Dermis microvascular lymphatic vessel endothelial cell (primary cell): ENCODE measurements around the gene S100A6. TPM values are rescaled to one million over a fixed set of nuclear protein-coding genes. Genes with fewer than 3 reads are reported as not detected.
A peak's percentile ranks its signal among the peaks of the same experiment; 100 is the strongest.
"Not testable (repeated sequence)": the region's sequence is repeated elsewhere in the genome, so short reads cannot be mapped to it uniquely, and the experiment has no call there.

ENCODE experiments used
- DNase-seq, 2 donors: peaks; one replicate each; pipeline versions ENCODE4 v3.0.0 to v3.0.0-alpha.2; 2010; ENCODE audit warnings: low read depth in 2 of 2
- total RNA-seq: library from RNA; depleted of rRNA; stranded (reverse); fragments of >200 nt; gene quantifications from 2 replicates; pipeline ENCODE4 v1.2.1, GENCODE V29; 2014

Gene S100A6
- total RNA-seq: 377 and 1,309 TPM in 2 replicates

DNA sequence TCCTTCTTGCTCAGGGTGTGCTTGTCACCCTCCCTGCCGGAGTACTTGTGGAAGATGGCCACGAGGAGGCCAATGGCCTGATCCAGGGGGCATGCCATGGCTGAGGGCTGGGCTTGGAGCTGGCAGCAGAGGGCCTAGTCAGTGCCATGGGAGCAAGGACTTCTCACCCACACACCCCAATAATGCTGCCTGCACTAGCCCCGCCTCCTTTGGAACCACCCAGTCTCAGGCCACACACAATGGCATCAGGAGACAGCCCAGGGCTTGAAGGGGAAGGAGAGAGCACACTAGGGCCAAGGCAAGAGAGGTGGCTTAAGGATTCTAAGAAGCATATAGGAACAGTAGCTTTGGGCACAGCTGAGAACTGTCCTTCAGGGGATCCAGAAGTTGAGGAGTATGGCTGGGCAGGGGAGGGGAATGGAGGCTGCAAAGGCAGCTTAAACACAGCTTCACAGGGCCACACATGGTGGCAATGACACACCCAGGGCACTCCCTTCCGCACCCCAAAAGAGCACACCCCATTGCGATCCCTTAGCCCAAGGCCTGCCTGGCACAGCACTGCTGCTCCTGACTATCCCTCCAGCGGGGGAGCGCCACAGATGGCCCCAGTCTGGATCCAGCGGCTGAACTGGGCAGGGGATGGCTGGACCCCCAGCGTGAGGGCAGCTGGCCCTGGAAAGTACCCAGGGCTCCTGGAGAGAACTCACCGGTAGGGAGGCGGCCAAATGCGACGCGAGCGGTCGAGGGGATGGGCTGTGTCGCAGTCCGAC lies at the start of gene S100A6:
Gene S100A6, minus strand, starts transcription at position 750 of the 770 bp plus-strand sequence. Its CDS starts 652 bp downstream, at position 98.
- DNase-seq: peak in 1 of 2 donors; percentile 49

DNA sequence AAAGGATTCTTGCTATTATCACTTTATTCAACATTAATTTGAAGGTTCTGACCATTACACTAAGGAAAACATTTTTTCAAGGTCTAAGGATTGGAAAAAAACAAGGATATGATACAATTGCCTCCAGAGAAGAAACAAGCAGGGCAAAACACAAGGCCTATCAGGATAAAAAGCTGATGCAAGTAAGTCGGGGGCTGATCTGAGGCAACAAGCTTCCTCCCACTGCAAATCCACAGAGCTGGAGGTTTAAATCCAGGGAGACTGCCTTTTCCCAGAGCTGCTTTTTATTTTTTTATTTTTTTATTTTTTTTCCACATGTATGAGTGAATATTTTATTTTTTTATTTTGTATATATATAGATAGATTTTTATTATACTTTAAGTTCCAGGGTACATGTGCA lies 49.2 kb upstream of the S100A6 start:
- DNase-seq: no peak

- DNase-seq: no peak
Measured at GRCh38 chr1:153583976-153584375, 48.2 kb upstream of the S100A6 start.

DNA sequence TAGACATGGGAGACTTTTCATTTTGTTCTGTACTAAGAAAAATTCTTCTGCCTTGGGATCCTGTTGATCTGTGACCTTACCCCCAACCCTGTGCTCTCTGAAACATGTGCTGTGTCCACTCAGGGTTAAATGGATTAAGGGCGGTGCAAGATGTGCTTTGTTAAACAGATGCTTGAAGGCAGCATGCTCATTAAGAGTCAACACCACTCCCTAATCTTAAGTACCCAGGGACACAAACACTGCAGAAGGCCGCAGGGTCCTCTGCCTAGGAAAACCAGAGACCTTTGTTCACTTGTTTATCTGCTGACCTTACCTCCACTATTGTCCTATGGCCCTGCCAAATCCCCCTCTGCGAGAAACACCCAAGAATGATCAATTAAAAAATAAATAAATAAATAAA lies 47.7 kb upstream of the S100A6 start:
- DNase-seq: not testable (repeated sequence)

DNA sequence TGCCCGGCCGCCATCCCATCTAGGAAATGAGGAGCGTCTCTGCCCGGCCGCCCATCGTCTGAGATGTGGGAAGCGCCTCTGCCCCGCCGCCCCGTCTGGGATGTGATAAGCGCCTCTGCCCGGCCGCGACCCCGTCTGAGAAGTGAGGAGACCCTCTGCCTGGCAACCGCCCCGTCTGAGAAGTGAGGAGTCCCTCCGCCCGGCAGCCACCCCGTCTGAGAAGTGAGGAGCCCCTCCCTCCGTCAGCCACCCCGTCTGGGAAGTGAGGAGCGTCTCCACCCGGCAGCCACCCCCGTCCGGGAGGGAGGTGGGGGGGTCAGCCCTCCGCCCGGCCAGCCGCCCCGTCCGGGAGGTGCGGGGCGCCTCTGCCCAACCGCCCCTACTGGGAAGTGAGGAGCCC lies 47.0 kb upstream of the S100A6 start:
- DNase-seq: not testable (repeated sequence)

GRCh38 chr1:153578936-153579335 lies 43.1 kb upstream of the S100A6 start:
- DNase-seq: no peak

DNA sequence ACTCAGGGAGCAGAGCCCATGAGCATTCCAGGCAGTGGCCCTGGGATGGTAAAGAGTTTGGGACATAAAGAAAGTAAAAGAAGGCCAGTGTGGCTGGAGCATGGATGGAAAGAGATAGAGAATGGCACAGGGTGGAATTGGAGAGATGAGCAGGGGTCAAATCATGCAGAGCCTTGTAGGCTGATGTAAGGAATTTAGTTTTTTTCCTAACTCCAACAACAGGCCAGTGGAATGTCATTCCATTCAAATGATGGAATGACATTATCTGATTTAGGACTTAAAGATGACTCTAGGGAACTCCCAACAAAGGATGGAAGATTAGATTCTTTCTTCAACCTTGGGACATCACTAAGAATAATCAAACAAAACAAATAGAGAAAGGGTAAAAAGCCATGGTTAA lies 42.7 kb upstream of the S100A6 start:
- DNase-seq: no peak

GRCh38 chr1:153577624-153578051 lies 41.8 kb upstream of the S100A6 start:
- DNase-seq: no peak

DNA sequence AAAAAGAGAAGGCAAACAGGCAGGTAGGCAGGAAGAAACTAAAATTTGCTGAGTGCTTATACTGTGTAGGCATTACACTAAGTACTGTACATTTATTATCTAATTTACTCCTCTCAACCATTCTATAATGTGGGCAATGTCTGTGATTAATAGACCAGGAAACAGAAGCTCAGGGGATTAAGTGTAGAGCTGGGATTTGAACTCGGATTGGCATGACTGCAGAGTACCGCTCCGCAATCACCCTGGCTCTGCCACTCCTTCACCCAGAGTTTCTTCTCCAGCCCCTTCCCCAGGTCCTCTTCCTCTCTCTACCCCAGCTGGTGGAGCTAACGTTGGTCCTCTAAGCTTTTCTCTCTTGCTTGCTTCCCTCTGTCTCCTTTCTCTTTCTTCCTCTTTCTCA lies 41.3 kb upstream of the S100A6 start:
- no peak for DNase-seq

DNA sequence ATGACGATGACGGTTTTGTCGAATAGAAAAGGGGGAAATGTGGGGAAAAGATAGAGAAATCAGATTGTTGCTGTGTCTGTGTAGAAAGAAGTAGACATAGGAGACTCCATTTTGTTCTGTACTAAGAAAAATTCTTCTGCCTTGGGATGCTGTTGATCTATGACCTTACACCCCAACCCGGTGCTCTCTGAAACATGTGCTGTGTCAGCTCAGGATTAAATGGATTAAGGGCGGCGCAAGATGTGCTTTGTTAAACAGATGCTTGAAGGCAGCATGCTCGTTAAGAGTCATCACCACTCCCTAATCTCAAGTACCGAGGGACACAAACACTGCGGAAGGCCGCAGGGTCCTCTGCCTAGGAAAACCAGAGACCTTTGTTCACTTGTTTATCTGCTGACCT lies 39.7 kb upstream of the S100A6 start:
- not testable (repeated sequence) for DNase-seq

DNA sequence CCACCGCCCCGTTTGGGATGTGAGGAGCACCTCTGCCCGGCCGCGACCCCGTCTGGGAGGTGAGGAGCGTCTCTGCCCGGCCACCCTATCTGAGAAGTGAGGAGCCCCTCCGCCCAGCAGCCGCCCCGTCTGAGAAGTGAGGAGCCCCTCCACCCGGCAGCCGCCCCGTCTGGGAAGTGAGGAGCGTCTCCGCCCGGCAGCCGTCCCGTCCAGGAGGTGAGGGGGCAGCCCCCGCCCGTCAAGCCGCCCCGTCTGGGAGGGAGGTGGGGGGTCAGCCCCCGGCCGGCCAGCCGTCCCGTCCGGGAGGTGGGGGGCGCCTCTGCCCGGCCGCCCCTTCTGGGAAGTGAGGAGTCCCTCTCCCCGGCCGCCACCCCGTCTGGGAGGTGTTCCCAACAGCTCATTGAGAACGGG lies 39.3 kb upstream of the S100A6 start:
- DNase-seq: not testable (repeated sequence)

GRCh38 chr1:153573351-153573750 lies 37.6 kb upstream of the S100A6 start:
- peak in 1 of 2 donors; percentile 26 for DNase-seq

- DNase-seq: peak; percentile 89 to 96
Measured at GRCh38 chr1:153572569-153573015, 36.8 kb upstream of the S100A6 start.

- no peak for DNase-seq
Measured at GRCh38 chr1:153571706-153572105, 35.9 kb upstream of the S100A6 start.

DNA sequence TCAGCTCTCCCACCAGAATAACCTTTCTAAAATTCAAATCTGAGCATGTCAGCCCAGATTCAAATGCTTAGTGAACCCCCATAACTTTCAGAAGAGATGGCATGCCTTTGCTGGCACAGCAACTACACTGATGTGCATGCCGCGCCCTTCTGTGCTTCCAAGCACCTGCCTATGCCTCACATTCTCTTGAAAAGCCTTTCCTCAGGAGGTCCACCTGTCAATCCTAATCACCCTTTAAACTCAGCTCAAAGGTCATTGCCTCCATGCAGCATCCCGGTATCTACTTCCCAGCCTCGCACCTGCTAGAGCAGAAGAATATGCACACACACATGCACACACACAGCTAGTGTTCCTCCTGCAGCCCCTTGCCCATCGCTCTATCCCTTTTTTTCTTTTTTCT lies 35.1 kb upstream of the S100A6 start:
- no peak for DNase-seq

GRCh38 chr1:153569465-153569864 lies 33.7 kb upstream of the S100A6 start:
- no peak for DNase-seq

GRCh38 chr1:153568367-153569099 lies 32.7 kb upstream of the S100A6 start:
- DNase-seq: peak; percentile 71 to 91

DNA sequence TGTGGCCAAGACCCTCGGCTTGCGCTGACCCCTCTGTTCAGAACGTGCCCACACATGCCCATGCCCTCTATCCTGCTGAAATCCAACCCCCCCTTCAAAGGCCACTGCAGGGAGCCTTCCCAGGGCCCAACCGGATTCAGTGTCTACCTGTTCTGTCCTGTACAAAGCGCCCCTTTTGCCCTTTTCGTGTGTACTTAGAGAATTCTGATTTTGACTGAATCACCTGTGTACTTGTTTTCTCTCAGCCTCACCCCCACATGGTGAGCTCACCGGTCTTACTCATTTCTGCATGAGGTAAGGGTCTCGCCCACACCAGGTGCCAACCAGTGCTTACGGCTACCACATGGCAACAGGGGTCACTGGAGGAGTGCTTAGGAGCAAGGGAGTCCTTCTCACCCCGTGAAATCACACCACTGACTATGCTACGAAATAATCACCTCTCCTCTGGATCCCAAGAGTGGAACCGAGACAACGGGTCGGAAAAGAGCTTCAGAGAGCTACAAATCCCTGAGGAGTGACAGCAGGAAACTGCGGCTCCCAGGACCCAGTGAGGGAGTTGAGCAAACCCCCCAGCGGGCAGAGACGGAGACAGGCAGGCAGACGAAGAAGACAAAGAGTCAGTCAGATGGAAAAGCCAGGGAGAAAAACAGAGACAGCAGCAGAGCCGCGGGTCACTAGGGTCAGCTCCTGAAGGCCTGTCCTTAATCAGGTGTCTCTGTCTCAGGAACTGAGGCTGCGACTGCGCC lies 32.0 kb upstream of the S100A6 start:
- DNase-seq: peak in 1 of 2 donors; percentile 65

- peak; percentile 70 to 98 for DNase-seq
Measured at GRCh38 chr1:153566414-153567371, 30.9 kb upstream of the S100A6 start.

DNA sequence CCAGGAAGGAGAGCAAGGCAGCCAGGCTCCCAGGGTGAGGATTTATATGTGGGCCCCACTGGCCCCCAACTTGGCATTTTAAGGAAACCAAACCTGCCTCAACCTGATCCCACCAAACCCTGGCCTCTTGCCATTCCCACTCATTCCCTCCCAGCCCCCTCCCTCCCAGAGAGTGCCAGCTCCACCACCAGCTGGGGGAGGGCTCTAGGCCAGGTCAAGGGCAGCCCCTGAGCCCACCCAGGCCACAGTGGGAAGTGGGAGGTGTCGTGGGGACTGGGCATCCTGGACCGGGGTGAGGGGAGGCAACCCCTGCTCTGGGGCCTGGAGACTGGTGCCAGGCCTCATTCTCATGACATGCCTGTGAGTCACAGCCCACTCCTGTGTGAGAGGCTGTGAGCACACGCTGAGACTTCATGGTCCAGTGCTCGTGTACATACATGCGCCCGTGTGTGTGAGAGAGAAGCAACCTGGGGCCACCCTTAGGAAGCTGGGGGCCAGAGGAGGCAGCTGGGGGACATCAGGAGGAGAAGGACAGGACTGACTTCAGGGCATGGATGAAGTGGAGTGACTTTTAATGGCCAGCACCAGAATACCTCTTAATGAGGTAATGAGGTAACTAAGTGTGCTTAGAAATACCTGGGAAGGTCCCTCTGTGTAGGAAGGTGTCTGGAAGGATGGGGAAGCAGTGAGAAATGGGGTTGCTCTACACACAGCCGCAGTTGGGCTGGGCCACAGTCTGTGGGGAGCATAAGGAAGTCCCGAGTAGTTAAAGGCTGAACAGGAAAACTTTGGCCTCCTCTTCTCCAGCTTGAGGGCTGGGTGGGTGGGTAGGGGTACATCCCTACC lies 30.0 kb upstream of the S100A6 start, which contains the start of gene S100A2:
Gene S100A2, minus strand, starts transcription at position 316 of the 846 bp plus-strand sequence. CDS start 1,967 bp downstream, outside the sequence.
- DNase-seq: peak in 1 of 2 donors; percentile 91
